HG03432 (cell line): ENCODE results near the gene CACNA1A.
"Not testable (repeated sequence)": the region's sequence is repeated elsewhere in the genome, so short reads cannot be mapped to it uniquely, and the experiment has no call there.

Experiments
- ATAC-seq: cut with Tn5 transposase; IDR thresholded peaks from one replicate; pipeline ENCODE4 v1.9.1; 2021; ENCODE audit warnings: mild to moderate bottlenecking, moderate library complexity; ENCODE audit not compliant: unreplicated experiment

CACNA1A gene

GRCh38 chr19:13282486-13283065 lies 223.7 kb downstream of the CACNA1A start:
- no peak for ATAC-seq

- no peak for ATAC-seq
These were observed 224.6 kb downstream of the CACNA1A start for GRCh38 chr19:13281567-13282291.

- no peak for ATAC-seq
These were observed 229.0 kb downstream of the CACNA1A start for GRCh38 chr19:13277104-13277809.

- no peak for ATAC-seq
These were observed 231.1 kb downstream of the CACNA1A start for GRCh38 chr19:13275016-13275722.

- ATAC-seq, result no peak
These were observed 235.7 kb downstream of the CACNA1A start for GRCh38 chr19:13270514-13271105.

GRCh38 chr19:13269348-13269747 lies 236.9 kb downstream of the CACNA1A start:
- ATAC-seq, result no peak

- ATAC-seq, result no peak
These were observed 238.4 kb downstream of the CACNA1A start for GRCh38 chr19:13267889-13268288.

- no peak for ATAC-seq
These were observed 239.1 kb downstream of the CACNA1A start for GRCh38 chr19:13267131-13267530.

- no peak for ATAC-seq
These were observed 243.8 kb downstream of the CACNA1A start for GRCh38 chr19:13262450-13262849.

GRCh38 chr19:13260883-13261653 lies 245.2 kb downstream of the CACNA1A start:
- peak; percentile 78 for ATAC-seq

GRCh38 chr19:13256918-13257317 lies 249.4 kb downstream of the CACNA1A start:
- ATAC-seq, result no peak

GRCh38 chr19:13256398-13256797 lies 249.9 kb downstream of the CACNA1A start:
- not testable (repeated sequence) for ATAC-seq

- no peak for ATAC-seq
These were observed 250.6 kb downstream of the CACNA1A start for GRCh38 chr19:13255719-13256059.

- ATAC-seq, result no peak
These were observed 251.1 kb downstream of the CACNA1A start for GRCh38 chr19:13255041-13255718.

- no peak for ATAC-seq
These were observed 253.5 kb downstream of the CACNA1A start for GRCh38 chr19:13252569-13253335.

GRCh38 chr19:13244920-13245319 lies 261.4 kb downstream of the CACNA1A start:
- no peak for ATAC-seq

GRCh38 chr19:13241231-13242104 lies 264.8 kb downstream of the CACNA1A start:
- no peak for ATAC-seq
